Activated CD8-positive, alpha-beta memory T cell treated with anti-CD3 and anti-CD28 coated beads, Interleukin-2, amount 50 U/mL, for 1 hour (primary cell): Measurements from ENCODE around the gene FBXL2.
"Not testable (repeated sequence)": the region's sequence is repeated elsewhere in the genome, so short reads cannot be mapped to it uniquely, and the experiment has no call there.

Experiments used
- DNase-seq: peaks from one replicate; pipeline ENCODE4 v3.0.0-alpha.2; 2020; ENCODE audit errors: extremely low read depth

Gene FBXL2

DNA sequence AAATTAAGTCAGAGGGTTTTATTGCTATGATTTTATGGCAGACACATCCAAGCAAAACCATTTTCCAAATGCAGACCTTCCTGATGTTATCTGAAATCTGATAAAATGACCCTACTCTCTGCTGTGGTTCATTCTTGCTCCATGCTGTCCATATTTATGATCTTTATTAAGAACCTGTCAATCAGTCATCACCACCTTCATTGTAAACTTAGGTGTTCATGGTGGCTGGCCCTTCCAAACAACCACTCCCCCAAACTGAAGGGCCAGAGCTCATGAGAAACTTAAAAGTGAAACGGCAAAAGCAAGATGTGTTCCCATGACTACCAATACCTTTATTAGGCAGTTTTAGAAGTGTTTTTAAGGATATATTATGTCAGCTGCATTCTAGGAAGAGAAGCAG lies 109.4 kb downstream of the FBXL2 start:
- DNase-seq = no peak

DNA sequence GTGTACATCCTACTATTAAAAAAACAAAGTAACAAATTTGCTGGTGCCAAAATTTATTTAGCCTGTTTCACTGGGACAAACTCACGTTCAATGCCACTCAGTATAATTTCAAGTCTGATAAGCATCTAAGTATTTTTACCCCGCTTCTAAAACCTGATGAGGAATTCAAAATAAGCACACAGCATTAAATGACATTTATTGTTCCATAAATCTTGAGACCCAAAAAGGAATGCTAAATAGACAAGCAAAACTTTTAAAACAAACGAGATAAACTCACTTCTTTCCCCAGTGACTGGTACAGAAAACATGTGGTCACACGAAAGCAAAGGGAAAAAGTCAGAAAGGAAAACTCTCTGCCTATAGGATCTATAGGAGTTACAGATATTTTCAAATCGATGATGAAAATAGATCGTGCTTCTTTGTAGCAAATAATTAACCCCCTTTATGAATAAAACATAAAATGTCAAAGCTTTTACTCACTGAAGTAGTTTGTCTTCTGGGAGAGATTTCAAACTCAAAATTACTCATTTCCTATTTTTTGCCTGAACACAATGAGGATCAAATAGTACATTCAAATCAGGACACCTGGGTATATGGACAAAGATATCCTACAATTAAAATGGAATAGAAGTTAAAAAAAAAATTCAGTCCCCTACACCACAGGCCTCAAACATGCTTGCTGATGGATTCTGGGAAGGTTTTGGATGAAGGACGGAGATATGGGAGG lies 111.3 kb downstream of the FBXL2 start:
- DNase-seq = no peak

DNA sequence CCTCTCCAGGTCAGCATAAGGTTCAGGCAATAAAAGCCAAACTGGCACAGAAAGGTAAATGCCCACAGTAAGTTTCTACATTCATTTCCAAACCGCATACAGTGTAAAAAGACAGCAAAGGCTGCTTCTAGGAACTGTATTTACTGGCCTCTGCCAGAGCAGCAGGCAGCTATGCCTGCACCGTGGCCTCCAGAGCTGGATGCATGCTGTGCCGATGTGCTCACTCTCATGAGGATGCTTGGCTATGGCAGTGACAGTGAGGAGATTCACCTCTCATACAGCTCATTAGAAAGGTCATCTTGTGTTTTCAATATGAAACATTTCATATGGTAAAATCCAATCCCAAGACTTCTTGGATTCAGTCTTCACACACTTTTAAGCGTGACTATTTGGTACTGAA lies 112.7 kb downstream of the FBXL2 start:
- no peak for DNase-seq

DNA sequence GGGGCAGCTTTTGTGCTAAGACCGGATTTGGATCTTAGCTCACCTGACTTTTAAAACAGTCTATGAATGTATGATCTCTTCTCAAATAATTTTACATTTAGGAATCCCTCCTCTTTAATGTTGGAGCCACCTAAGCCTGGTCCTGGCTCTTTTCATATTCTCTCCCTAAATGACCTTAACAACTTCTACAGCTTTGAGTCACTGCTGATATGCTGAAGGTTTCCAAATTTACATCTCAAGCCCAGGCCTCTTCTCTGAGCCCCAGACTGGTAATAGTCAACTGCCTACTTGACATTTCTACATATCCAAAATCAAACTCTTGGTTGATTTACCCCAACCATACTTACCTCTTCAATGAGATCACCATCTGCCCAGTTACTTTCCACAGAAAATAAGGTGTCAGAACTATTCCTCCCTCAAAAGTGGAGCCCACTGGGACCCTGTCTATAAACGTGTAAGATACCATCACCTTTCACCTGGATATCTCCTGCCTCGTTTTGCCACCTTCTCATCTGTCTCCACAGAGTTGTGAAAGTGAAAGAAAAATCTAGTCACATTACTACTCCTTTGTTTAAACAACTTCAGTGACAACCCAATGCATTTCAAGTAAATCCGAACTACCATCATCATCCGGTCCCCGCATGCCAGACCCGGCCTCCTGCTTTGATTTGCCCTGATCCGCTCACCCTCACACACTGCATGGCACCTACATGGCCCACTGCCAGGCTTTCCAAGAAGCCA lies 114.2 kb downstream of the FBXL2 start:
- DNase-seq = no peak

DNA sequence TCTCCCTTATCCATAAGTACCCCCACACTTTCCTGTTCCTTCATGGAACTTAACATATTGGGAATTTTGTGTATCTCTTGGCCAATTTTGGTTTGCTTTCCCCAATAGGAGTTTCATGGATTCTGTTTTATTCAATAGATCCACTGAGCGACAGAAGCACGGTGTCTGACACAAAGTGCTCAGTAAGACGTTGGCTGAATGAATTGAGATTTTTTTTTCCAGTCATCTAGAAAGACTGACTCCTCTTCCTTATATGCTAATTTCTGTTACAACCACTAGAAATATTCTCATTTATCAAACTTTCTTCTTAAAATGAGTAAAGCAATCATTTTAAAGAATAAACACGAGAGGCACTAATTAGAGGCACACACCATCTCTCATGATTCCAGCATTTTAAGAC lies 114.9 kb downstream of the FBXL2 start:
- DNase-seq = no peak

DNA sequence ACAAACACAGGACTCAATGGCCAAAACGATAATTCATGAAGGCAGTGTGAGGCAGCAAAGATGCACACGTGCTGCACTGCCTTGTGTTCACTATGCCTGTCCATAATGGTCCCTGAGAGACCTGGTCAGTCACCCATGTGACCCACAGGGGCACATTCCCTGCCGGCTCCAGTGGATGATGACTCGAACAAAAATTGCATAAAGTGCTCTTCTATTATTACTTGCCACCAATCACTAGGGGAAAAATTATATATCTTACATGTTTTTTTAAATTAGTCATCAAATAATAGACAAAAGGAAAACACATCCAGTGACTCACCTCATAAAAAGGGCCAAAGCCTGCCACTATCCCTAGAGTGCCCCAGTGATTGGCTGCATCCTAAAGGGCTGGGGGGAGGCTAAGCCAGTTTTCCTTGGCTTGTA lies 115.5 kb downstream of the FBXL2 start:
- no peak for DNase-seq

DNA sequence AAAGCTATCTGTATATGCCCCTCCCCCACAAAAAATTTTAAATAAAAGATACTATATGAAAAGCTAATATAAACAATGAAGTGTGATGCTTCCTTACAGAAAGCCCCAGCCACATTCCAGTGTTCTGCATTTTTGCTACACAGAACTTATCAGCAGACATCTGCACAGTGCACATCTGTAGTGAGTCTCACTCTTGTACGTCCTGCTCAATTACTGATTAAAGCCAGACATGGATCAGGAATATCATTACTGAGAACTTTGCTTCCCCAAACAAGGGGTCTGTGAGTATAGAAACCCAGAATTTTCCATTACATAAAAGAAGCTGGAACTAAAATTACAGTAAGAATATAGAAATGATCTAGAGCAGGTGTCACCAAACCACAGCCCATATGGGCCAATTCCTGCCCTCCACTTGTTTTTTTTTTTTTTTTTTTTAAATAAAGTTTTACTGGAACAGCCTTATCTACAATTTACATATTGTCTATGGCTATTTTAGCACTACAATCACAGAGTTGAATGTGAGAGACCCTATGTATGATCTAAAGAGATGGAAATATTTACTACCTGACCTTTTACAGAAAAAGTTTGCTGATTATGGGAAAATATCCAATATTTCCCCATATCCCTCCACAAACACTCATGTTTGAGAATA lies 117.3 kb downstream of the FBXL2 start:
- DNase-seq = no peak

DNA sequence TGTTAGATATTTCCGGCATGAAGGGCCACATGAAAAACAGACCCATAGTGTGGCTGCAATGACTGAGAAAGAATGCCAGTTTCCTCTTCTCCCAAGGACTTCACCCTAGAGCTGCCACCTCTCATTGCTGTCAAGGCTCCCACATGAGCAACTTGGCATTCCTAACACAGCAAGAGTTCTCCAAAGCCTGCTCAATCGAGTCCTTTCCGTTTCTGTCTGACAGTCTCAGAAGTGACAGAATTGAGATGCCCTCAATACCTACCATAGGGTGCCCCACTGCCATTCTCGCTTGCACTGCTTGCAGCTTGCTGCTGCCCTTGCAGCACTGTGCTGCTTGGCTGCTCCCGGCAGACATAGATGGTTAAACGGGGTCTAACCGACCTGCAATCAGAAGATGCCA lies 118.7 kb downstream of the FBXL2 start:
- DNase-seq = no peak

DNA sequence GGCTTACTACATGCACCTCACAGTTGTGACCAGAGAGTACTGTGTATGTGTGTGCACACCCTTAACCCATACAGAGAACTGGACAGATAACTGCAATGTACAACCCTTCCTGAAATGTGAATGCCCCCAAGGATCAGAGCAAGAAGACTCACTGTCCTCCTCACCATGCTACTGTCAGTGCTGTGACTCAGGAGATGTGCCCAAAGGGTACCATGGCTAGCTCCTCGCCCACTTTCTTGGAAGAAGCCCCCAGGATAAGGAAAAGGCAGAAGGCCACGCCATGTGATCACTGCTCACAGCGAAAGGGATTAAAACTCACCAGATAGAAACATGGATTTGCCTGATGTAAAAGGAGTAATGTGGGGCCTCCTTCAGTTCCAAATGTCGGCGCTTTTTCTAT lies 121.2 kb downstream of the FBXL2 start:
- no peak for DNase-seq

DNA sequence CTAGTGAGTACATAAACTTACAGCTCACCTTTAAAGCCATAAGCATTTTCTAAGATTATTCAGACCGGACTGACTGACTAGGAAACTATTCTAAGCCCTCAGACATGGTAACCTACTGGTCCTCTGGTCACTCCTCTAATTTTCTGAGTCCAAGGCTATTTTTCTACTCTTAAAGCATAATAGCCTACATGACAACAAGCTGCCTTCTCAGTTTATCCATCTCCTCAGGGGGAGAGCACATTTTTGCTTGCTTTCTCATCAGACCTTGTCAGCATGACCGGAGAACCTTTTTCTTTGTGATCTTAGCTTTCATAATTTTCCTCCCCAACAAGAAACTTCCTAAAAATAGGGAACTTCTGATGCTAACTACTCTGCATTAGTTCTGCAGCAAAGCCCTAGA lies 124.5 kb downstream of the FBXL2 start:
- no peak for DNase-seq

DNA sequence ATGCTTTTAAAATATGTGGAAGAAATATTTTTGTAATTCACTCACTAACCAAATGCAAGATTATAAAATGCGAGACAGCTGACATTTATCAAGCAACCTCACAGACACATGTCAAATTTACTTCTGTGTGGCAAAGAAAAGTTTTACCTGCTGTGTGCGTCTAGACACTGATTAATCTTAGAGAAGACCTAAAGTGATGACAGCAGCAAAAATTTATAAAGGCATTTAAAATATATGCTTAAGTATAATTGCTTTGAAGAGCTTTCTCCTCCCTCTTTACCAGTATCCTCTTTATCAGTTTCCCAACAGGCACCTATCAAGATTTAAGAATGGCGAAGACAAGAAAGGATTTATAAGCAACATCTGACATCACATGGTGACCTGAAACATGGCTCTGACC lies 125.7 kb downstream of the FBXL2 start:
- DNase-seq = no peak

DNA sequence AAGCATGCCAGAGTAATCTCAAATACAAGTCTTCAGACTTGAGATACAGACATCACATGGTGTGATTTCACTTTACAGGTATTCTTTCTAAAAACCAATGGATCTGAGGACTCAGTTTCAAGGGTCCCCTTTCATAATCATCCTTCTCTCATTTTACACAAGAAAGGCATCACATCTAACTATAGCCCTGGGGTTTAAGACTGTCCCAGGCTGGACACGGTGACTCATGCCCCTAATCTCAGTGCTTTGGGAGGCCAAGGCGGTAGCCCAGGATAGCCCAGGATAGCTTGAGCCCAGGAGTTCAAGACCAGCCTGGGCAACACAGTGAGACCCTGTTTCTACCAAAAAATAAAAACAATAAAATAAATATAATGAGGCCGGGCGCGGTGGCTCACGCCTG lies 126.5 kb downstream of the FBXL2 start:
- no peak for DNase-seq

DNA sequence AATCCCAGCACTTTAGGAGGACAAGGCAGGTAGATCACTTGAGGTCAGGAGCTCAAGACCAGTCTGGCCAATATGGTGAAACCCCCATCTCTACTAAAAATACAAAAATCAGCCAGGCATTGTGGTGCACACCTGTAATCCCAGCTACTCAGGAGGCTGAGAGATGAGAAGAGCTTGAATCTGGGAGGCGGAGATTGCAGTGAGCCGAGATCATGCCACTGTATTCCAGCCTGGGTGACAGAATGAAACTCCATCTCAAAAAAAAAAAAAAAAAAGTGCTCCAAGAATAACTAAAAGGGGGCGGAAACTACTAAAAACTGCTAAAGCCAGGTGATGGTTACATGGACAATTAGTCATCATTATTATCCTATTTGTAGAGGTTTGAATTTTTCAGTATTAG lies 133.6 kb downstream of the FBXL2 start:
- DNase-seq = not testable (repeated sequence)

DNA sequence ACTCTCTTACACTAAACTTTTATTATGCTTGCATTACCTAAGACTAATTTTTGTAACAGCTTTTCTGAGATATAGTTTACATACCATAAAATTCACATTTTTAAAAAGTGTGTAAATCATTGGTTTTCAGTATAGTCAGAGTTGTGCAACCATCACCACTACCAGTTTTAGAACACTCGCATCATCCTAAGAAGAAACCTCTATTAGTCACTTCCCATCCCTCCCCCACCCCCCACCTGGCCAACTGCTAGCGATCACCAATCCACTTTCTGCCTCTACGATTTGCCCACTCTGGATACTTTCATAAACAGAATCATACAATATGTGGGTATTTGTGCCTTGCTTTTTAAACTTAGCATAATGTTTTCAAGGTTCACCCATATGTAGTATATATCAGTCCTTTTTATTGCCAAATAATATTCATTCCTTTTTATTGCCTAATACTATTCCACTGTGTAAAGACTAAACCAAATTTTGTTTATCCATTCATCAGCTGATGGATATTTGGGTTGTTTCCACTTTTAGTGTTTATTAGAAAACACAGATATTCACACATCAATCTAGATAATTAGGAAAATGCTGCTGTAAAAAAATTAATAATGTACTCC lies 139.9 kb downstream of the FBXL2 start:
- no peak for DNase-seq

DNA sequence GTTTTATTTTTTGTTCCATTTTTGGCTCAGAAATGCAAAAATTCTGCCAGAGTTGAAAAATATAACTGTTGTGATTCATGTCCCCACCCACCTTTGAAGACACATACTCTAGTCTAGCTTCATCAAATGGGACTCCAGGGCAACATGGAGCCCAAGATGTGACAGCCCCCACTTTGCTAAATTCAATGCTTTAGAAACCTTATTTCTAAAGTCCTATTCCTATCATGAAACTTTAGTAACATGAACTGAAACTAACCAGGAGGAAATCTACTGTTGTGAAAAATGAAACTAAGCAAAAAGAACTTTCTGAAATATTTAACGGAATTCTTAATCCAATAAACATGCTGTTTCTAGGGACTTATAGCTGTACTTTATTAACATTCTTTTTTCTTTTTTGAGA lies 142.7 kb downstream of the FBXL2 start:
- no peak for DNase-seq

DNA sequence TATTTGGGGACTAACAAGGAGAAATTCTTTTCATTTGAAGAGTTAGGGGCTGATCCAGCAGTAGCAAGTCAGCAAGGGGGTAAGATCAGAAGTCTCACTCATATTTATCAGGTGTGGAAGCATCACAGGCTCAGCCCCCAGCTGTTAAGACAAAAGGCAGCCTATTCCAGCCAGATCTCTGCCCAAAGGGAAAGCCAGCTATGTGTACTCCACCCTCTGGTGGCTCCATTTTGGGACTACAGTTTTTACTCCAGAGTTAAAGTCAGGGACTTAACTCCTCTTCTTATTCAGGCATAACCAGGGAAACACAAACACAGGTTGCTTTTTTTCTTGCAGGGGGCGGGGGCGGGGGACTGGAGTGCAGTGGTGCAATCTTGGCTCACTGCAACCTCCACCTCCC lies 143.7 kb downstream of the FBXL2 start:
- DNase-seq = no peak

DNA sequence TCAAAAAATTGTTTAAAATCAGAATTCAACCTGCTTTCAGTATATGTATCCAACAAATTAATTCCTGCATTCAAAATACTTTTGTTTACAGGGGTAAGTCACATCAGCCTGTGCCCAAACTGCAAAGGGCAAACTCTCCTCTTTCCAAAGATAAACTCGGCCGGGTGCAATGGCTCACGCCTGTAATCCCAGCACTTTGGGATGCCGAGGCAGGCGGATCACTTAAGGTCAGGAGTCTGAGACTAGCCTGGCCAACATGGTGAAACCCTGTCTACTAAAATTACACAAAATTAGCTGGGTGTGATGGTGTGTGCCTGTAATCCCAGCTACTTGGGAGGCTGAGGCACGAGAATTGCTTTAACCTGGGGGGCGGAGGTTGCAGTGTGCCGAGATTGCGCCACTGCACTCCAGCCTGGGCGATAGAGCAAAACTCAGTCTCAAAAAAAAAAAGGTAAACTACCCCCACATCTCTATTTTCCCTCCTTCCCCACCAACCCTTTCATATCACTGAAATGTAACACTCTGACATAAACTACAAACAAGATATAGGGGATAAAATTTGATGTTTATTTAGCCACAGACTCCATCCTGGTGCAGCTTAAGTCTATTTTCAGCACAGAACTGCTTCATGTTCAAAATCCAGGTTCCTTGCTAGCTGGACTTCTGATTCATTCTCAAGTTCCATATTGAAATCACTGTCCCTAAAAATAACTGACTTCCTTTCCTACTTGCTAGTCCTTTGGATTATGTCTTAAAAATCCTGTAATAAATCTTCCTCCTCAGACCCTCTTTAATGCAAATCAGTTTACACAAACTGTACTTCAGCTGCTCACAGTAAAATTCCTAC lies 147.6 kb downstream of the FBXL2 start:
- DNase-seq = no peak

DNA sequence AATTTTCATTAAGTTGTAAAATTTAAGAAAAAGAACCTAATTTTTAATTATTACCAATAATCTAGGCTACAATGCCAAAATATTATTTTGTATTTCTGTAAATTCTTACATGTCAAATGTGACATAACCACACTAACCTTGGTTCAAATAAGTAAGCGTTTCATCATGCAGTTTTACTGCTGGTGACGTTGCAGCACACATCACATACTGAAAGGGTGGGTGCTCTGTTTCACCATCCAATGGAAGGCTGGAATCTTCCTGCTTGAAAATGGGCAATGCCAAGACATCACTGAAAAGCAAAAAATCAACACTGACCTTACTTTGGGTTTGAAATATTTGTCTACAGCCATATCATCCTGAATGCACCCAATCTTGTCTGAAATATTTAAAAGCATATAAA lies 148.2 kb downstream of the FBXL2 start:
- DNase-seq = no peak

DNA sequence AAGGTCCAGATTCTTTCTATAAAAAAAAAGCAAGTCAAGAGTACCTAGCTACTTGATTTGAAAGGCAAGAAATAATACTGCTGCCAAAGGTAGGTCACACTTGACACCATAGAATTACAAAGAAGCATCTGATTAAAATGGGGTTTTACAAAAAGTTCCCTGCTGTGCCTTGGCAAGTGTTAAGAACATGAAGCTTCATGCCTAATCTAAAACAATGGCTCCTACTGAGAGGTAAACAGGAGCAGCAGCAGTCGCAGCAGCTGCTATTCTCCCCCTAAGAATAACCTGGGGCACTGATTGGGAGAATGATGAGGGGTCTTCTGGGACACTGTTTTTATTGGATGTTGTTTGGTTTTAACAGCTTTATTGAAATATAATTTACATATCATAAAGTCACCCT lies 148.8 kb downstream of the FBXL2 start:
- DNase-seq = no peak

DNA sequence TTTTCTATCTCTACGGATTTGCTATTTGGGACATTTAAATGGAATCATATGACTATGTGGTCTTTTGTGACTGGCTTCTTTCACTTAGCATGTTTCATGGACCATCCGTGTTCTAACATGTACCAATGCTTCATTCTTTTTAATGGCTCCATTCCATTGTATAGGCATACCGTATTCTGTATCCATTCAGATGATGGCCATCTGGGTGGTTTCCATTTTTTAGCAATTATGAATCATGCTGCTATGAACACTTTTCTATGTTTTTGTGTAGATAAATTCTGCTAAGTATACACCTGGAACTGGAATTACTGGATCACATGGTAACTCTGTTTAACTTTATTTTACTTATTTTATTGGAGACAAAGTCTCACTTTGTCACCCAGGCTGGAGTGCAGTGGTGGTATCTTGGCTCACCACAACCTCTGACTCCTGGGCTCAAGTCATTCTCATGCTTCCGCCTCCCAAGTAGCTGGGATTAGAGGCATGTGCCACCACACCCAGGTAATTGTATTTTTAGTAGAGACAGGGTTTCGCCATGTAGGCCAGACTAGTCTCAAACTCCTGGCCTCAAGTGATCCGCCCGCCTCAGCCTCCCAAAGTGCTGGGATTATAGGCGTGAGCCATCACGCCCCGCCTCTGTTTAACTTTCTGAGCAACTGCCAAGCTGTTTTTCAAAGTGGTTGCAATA lies 149.5 kb downstream of the FBXL2 start:
- no peak for DNase-seq

DNA sequence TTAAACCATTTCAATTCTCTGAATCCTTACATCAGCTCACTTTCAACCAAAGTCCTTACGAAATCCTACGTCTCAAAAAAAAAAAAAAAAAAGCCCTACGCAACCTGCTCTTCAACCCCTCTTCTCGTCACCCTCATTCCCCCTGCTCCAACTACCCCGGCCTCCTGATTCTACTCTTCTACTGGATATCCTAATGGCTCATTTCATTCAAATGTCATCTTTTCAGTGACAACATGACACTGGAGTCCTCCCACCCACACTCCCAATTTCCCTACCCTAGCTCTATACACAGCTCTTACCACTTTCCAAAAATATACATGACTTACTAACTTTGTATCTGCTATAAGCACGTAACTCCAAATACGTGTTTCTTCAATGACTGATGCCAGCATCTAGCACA lies 151.5 kb downstream of the FBXL2 start:
- DNase-seq = no peak
